SH-SY5Y (cell line): Measurements from ENCODE around the gene ENDOV.

Experiments
- GATA2 ChIP-seq: IDR thresholded peaks from 2 replicates; pipeline ENCODE4 v1.6.1; 2011; ENCODE audit warnings: mild to moderate bottlenecking, low read depth, low read length
- GATA3 ChIP-seq: IDR thresholded peaks from 2 replicates; pipeline ENCODE4 v1.6.1; 2011; ENCODE audit warnings: low read depth, mild to moderate bottlenecking, low read length, moderate library complexity

GRCh38 chr17:80464486-80464885, 49.5 kb downstream of the ENDOV start:
- TF ChIP-seq GATA2 (no peak), GATA3 (no peak)
